ENCODE data around the gene TMEM108. TPM values are rescaled to one million over a fixed set of nuclear protein-coding genes. Genes with fewer than 3 reads are reported as not detected.

The TMEM108 gene
- total RNA-seq, 2 experiments from 2014 or later = not detected

DNA sequence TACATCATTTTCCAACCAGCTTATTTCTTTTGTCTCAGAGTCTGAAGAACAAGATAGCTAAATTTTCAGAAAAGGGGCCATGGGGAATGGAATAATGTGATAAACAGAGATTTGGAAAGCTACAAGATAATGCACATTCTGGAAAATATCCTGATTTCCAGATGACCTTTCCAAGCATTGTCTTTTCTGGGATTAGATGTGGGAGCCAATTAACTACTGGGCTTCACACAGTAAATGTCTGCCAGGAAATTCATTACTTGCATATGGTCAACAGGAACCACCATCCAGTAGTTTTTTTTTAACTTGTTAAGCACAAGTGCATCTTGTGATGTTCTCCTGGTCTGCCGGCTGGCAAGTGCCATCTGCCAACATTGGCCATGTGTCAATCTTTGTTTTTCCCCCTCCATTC is 230.5 kb downstream of the TMEM108 start:
- ChIA-PET CTCF (no interaction called here), POLR2A (no interaction called here)

DNA sequence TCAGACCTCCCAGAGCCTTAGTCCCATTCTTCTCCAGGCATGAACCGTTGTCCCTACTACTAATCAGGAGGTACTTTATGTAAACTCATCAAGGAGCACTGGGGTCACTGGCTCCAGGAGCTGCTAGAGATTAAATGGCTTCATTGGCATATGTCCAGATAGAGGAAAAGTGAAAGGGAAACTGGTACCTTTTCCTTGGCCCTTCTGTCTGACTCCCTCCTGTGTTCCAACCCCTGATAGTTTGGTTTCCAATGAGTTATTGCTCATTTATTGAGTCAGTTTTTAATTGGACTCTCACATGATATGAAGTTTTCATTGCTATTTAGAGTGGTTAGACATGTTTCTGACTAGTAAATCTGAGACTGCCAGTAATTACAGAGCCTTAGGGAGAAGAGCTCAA is 231.2 kb downstream of the TMEM108 start:
- CTCF ChIA-PET = no interaction called here
- POLR2A ChIA-PET = no interaction called here

DNA sequence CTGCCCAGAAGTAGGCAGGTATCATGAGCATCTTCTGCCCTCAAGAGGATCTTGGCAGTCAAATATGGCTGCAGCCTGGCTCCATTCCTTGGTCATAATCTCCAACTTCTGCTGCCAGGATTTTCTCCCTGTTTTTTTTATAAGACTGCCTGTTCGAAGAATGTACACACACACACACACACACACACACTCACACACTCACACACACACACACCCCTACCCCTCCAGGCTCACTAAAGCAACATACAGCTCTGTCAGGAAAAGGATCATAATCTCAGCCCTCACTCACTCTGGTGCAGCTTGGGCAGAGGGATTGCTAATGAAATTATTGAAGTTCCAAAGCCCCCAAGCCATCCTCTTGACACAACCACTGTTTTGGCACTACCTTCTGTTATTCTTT is 232.4 kb downstream of the TMEM108 start:
- CTCF ChIA-PET = interaction anchor here (0.7 kb wide), 1 partner anchor 544 kb away, joined by 3 read pairs; no protein-coding TSS in a partner anchor
- POLR2A ChIA-PET = no interaction called here

DNA sequence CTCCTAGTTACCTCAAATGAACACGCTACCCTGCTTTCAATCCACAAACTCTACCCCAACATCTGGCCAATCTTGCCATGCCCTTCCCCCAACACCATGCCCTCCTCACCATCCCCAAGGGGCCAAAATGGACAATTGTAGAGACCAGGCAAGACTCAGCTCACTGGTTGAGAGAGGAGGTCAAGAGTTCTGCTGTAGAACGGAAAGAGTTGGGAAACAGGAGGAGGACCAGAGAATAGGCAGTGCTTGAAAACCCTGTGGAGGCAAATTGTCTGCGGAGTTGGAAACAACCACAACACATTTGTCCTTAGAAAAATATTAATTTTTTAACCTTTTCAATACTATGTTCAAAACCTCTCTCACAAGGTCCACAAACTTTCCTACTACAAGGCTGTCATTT is 232.9 kb downstream of the TMEM108 start:
- ChIA-PET POLR2A (no interaction called here), CTCF (interaction anchor here (0.7 kb wide), 1 partner anchor 544 kb away, joined by 3 read pairs; no protein-coding TSS in a partner anchor)

DNA sequence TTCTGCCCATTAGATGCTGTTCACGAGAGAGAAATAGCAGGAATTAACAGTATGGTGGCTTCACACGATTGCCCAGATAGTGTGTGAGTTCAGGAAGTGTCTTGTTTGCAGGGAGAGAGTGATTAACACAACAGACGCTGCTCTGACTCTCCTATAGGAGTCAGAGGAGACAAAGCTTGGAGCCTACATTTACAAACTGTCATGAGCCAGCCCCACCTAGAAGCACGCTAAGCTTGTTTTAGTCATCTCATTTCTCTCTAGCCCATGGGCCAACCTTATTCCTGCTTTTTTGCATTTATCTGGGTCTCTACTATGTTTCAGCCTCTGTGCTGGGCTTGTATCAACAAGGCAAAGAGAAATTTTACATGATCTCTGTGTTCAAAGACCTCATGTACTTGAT is 233.3 kb downstream of the TMEM108 start:
- ChIA-PET CTCF (no interaction called here), POLR2A (no interaction called here)

DNA sequence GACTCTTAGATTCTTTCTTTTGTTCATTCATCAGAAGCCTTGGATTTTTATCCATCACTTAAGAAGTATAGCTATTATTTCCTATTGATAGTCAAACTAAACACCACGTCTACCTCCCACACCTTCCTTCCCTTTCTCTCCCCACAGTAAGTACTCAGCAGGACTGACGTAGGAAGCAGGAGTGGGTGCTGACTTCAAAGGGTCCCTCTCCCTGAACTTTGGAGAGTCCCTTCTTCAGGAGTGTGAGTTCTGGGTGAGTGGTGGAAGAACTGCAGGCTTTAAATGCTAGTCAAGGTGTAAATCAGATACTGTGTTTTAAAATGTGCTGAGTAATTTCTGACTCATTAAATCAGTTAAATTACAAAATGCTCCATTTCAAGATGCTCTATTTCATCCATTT is 235.2 kb downstream of the TMEM108 start:
- POLR2A ChIA-PET = no interaction called here
- CTCF ChIA-PET = no interaction called here

DNA sequence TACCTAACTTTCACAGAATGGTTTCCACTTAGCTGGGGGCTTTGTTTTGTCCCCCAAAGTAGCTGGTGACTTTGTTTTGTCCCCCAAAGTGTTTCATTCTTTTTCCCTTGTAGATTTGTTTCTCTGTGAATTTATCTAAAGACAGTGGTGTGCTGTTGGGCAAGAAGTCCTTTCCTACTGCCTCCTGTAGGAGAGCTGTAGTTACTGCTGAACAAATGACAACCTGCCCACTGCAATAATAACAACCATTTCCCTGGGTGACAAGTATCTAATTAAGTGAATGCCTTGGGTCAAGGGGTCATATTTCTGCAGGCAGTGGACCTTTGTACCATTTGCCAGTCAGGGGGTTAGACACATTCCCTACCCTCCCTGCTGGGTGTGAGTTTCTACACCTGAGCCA is 236.3 kb downstream of the TMEM108 start:
- ChIA-PET POLR2A (no interaction called here), CTCF (no interaction called here)

DNA sequence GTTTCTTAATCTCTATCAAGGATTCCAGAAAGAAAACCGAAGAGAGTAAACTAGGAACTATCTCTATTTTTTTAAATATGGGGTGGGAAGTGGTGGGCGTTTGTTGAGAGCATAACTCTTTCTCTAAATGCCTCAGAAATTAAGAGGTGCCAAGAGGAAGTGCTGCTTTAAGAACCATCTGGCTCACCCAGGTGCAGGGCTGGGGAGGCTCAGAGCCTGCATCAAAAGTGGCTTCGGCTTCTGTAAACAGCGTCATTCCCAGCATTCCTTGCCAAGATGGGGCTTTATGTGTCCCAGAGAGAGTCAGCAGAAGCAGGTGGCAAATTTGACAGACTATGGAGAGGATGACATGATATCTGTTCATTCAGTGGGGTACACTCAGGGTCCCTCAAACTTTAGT is 238.4 kb downstream of the TMEM108 start:
- CTCF ChIA-PET = no interaction called here
- POLR2A ChIA-PET = no interaction called here

DNA sequence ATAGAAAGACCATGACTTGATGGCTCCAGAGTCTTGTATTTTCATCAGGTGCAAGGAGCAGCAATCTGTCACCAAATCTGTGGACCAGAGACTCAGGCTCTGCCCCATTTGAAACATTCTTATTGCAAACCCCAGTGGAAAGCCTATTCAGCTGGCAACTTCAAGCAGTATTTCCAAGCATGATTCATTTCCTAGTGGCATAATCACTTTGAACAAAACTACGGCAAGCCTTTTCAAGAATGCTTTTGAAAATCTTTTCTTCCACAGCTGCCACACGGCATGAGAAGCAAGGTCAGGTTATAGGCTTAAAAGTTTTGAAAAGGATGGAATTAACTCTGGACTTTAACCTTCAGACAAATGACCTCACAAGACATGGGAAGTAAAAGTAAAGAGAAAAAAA is 239.6 kb downstream of the TMEM108 start:
- CTCF ChIA-PET = no interaction called here
- POLR2A ChIA-PET = no interaction called here

DNA sequence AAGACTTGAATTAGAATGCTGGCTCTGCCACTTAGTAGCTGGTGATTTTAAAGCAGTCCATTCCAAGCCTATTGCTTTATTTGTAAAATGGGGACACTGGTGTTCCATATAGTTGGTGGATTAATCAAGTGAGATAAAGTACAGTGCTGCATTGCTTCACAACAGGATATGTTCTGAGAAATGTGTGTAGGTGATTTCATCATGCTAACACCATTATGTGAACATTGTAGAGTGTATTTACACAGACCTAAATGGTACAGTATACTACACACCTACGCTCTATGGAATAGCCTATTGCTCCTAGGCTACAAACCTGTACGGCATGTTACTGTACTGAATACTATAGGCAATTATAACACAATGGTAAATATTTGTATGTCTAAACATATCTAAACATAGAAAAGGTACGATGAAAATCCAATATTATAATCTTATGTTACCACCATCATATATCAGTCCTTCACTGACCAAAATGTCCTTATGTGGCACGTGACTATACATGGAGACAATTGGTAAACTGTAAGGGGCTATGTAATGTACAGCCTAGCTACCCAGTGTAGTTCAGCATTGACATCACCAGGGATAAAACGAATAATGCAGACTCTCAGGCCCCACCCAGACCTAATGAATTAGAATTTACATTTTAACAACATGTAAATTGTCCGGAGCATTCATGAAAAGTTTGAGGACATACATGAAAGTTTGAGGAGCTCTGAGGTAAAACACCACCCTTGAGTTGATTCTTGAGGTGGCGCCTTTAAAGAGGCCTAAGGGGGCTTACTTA is 240.3 kb downstream of the TMEM108 start:
- ChIA-PET CTCF (no interaction called here), POLR2A (no interaction called here)

DNA sequence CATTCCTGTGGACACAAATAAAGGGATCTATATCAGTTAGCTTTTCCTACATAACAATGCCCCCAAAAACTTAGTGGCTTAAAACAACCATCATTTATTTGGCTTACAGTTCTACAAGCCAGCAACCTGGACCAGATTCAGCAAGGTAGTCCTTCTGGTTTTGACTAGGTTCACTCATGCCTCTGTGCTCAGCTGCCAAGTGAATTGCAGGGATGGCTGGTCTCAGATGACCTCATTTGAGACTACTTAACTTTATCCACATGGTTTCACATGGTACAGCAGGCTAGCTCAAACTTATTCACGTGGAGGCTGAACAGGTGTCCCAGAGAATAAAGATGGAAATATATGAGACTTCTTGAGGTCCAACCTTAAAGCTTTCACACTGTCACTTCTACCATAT is 242.4 kb downstream of the TMEM108 start:
- ChIA-PET CTCF (interaction anchor here (0.6 kb wide), 1 partner anchor 354 kb away, joined by 3 read pairs; no protein-coding TSS in a partner anchor), POLR2A (no interaction called here)

DNA sequence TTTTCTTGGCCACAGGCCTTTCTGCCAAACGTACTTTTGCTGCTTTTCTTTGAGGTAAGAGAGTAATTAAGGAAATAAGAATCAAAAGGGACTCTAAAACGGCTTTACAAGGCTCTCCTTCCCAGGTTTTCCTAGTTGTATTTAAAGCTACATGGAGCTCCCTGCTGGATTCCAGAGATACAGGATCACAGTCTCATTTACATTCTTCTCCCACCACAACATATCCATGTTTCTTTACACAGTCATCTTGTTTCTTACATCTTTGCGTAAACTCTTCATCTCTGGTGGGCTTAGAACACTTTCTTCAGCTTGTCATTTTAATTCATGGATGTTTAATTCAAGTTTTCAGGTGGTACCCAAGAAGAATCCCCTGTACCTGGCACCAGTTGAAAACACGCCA is 244.0 kb downstream of the TMEM108 start:
- CTCF ChIA-PET = no interaction called here
- POLR2A ChIA-PET = no interaction called here

DNA sequence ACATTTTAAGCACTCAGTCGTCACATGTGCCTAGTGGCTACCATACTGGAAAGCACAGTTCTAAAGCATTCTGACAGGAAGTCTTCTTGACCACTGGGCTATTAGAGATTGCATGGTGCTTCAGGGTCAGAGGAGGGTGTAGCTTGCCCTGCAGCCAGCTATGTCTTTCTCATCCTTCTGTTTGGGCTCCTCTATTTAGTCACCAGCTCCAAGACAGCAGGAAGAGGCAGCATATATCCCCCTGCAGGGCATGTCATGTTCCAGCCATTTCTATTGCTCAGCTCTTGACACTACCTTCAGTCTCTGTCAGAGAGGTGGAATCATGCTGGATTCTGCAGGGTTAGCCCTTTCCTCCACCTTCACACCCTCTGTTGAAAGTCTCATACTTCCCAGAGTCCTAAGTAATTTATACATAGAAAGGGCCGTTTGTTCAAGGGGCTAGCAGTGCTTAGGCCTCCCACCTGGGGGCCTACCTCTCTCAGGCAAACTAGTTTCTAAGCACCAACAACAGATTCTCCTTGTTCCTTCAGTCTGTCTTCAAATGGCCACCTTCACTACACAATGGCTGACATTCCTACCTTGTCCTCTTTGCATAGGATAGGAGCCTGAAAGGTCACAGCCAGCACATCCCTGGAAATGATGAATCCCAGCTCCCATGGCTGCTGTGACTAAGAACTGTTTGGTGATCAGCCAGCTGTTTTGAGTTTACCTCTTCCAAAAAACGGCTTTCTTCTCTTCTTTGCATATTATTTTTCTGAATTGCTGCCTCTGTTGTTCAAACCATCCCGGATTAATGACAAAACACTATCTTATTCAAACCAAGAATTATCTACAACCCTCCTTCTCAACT is 246.0 kb downstream of the TMEM108 start:
- POLR2A ChIA-PET = no interaction called here
- CTCF ChIA-PET = no interaction called here

DNA sequence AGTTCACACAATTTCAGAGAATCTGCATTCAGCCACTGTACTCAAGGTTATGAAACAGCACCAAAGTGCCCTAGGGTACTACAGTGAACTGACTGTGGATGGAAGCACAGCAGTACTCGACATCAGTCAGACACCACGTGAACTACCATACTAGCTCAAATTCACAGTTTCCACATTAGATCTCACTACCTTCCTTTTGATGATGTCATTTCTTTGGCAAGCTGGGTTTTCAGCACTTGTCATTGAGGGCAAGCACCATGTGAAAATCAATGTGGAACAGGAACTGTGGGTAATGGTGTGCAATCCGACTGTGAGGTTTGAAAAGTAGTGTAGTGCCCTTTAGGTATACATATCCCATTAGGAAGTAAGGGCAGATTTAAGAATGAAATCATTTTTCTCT is 251.1 kb downstream of the TMEM108 start:
- ChIA-PET CTCF (interaction anchor here (0.5 kb wide), 1 partner anchor 344 kb away, joined by 3 read pairs; no protein-coding TSS in a partner anchor), POLR2A (no interaction called here)

DNA sequence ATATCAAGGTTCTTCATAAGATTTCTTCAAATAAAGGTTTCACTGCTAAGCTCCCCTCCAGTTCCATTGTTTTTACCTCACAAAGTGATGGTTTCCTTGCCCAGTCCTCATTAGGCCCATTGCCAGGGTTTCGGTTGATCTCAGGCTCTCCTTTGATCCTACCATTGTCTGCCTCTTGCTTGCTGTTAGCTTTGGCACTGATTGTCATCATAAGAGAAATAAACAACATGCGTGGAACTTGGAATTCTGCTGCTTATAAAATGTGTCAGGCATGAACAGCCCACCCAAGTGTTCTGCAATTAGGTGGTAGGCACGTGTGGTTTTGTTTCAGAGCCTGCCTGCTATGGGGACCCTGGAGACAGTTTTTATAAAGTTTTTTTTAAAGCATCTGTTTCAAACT is 254.1 kb downstream of the TMEM108 start:
- ChIA-PET POLR2A (no interaction called here), CTCF (no interaction called here)

DNA sequence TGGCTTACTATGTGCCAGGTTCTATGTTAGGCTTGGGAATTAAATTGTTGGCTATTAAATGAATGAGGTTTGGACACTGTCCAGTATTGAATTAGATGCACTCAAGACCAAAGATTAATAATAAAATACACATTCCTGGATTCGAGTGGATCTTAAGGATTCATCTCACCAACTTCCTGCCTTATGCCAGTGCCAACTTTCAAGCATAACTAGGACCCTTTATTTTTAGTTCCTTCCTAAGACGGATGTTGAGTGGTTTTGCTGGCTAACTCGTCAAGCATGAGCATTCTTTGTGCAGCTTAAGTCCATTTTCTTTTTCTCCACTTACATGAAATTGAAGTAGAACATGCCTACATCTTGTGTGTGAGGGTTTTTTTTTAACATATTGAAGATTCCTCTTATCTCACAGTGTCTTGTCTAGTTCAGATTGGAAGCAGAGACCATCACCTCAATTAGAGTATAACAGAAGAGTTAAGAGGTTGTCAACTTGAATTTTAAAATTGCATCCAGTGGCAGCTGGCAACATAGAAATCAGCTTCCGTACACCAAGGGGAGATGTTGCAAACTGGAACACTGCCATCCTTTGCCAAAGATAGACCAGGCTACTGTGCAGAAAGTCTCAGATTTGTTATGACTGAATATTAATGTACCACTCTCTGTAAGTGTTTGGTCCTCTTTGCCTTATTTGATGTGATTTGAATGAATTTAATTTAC is 255.4 kb downstream of the TMEM108 start:
- CTCF ChIA-PET = no interaction called here
- POLR2A ChIA-PET = no interaction called here

DNA sequence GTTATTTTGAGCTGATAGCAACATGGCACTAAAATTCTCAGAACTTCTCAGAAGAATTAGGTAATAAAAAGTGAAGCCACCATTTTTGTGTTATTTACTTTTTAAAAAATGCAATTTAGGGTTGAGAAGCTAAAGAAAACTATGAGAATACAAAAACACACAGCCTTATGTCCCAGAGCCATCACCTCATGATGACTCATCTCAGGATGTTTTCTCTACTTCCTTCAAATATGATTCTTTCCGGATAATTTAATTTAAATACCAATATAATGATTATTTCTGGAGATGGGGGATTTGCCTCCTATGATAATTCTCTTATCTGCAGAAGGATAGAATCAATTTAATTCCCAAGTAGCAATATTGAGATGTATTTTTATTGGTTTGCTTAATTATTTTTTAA is 256.1 kb downstream of the TMEM108 start:
- ChIA-PET POLR2A (no interaction called here), CTCF (no interaction called here)

DNA sequence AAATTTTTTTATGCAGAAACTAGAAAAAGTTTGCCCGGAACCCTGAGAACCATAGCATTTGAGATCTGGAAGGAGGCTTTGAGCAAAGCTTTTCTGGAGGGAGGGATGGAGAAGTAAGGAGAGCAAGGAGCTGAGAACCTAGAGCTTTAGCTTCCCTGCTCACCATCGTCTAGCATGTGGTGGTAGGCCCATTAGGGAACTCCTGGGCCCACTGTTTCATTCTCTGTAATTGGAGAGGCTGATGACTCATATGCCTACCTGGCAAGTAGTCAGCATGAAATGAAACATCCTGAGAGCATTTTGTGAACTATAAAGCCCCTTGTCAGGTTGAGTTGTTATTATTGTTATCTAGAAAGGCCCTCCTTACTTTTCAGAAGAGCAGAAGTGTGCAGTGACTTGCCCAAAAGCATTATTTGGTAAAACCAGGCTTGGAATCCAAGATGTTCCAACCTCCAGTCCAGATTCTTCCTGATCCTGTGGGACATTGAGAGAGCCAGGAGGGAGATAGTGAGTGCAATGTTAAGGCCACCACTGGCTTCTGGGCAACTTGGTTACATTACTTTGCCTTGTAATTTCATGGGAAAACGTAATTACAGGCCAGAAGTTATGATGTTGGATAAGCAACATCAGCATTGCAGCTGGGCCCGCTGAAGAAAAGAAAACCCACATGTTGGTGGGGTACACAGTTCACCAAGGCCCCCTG is 257.2 kb downstream of the TMEM108 start:
- ChIA-PET POLR2A (no interaction called here), CTCF (no interaction called here)

DNA sequence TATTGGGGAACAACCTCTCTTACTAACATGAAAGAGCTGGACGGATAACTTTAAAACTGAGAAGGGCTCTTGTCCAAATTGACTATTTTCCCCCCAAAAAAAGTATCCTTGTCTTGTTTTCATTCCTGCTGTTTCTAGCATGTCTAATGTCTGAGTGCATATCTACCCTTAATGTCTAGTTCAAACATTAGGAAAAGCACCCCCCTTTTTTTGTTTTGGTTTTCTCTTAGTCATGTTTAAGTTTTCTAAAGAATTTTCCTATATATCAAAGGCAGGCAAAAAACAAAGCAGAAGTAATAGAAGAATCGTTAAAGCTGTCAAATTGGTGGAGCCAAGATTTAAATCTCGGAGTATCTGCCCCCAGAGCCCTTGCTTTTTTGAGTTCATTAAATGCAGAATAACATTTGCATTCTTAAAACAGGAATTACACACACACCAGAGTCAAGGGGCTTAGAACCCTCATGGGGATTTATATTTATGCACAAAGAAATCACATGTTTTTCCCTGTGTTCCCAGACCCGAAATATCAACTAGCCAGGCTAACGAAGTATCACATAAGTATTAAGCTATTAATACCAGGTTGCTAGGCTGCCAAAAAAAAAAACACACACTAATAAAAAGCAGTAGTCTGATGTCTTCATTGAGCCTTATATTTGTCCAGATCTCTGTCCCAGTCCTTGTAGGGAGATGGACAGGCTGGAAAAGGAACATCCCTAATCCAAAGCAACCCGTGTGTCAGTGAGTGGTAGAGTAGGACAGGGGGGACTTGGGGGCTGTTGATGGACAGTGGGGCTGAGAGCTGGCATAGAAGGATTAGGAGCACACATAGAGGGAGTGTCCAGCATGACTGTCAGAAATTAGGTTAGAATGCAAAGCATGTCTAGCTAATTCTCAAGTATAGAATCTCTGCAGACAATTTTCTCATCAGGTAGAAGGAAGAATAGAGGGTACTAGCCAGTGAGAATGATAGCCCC is 258.0 kb downstream of the TMEM108 start:
- ChIA-PET CTCF (interaction anchor here (1.2 kb wide), 1 partner anchor 570 kb away, joined by 3 read pairs; no protein-coding TSS in a partner anchor), POLR2A (no interaction called here)
